GM18867 (cell line): ENCODE measurements around the gene C6orf141.
"Not testable (repeated sequence)": the region's sequence is repeated elsewhere in the genome, so short reads cannot be mapped to it uniquely, and the experiment has no call there.

Experiments used
- ATAC-seq: cut with Tn5 transposase; IDR thresholded peaks from one replicate; pipeline ENCODE4 v1.9.1; 2021; ENCODE audit warnings: mild to moderate bottlenecking, moderate library complexity; ENCODE audit not compliant: unreplicated experiment

C6orf141 gene

DNA sequence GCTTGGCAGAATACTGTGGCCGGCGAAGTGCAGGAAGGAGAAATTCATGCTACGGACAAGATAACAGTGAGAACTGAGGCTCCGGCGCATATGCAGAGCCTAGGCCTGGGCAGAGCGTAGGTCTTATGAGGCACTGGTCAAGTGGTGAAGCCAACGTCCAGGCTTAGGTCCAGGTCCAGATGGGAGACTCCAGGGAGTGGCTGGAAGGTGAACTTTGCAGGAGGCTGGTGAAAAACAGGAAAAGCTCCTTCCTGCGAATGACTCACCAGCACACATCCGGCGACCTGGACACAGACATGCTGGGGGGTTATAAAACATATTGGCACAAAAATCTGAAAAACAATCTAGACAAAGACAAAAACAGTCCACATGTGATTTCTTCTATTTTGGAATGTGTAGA, 15.4 kb downstream of the C6orf141 start:
- ATAC-seq = no peak

DNA sequence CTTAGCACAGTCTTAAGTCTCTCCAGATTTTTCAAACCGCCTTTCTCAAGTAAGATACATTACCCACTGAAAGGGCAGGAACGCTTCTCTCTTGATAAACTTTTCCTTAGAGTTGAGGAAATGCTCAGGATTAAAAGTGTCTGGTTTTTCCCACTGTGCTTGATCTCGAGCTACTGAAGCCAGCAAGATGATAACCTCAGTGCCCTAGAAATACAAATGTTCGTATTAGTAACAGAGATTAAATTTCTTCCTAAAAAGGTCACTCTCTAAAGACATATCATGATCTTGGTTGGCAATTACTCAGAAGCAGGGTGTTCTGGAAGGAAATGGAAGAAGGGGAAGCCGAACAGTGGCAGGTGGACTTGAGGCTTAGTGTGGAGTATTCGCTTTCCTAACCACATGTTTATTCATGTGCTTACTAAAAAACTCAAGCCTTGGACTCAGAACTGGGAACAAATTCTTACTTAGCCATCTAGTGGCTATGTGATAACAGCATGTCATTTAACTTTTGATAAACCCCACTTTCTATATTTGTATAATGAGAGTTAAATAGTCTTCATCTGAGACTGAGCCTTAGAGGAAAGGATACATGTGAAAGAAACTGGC, 20.1 kb downstream of the C6orf141 start:
- no peak for ATAC-seq

DNA sequence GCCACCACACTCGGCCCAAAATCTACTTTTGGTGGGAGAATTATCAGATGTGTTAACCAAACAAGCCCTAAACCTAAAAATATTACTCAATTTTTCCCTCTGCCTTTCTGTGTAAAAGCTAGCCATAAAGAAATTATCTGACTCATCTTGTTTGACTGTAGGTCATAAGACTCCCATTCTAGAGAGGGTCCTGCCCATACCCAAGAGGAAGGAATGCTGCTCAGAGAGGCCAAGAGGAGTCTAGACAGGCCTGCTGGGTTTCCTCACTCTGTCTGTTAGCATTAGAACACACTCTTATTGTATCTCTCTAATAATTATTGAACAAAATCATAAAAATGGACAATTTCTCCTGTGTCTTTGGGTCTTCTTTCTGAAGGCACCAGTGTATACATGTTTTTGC, 26.1 kb downstream of the C6orf141 start:
- ATAC-seq = no peak

DNA sequence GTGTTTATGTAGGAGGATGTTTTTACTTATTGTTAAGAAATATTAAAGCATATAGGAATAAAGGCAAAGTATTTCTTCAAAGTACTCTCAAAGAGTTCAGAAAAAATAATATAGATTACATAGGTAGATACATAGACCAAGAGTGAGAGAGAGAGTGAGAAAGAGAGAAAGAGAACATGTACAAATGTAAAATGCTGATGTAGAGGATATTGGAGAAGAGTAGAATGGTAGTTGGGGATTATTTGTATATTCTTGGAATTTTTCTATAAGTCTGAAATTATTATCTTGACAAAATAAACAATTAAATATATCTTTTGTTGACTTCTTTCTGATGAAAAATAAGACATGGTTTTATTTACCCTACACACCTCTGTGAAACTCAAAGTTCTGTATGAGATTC, 29.2 kb downstream of the C6orf141 start:
- no peak for ATAC-seq

DNA sequence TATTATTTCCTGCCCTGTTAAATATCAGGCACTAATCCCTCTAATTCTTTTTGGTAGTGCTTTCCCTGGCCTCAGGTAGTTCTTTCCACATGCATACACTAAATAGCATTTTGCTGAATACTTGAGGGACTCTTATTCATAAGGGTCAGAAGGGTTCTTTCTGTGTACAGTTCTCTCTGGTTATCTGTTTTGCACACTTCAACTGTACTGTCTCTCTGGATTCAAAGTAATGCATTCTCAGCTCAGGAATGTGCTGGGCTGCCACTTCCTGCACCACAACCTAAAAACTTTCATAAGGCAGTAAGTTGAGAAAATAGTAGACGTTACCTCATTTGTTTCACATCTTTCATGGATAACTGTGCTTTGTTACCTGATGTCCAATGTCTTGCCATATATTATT, 32.1 kb downstream of the C6orf141 start:
- ATAC-seq = no peak

DNA sequence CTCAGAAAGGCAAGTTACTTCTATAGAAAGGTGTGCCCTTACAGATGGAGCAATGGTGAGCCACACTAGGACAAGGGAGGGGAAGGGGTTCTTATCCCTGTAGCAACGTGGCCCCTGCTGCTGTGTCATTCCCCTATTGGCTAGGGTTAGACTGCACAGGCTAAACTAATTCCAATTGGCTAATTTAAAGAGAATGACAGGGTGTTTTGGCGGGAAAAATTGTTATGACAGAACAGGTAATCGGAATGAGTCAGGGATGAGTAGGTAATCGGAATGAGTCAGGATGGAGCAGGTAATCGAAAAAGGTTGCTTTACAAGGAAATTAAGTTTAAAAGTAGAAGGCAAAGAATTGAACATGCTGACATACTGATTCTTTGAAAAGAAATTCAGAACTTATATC, 36.8 kb downstream of the C6orf141 start:
- not testable (repeated sequence) for ATAC-seq
